Transverse colon (tissue), 4 donors: ENCODE measurements around the gene BCAP29. TPM values are rescaled to one million over a fixed set of nuclear protein-coding genes. Genes with fewer than 3 reads are reported as not detected.

Experiments
- DNase-seq: peaks from one replicate; pipeline ENCODE4 v3.0.0-alpha.2; 2019
- H3K27ac ChIP-seq, 4 donors: fragments of 200-600 bp; sonication (generic); 2 replicates each; pipeline ENCODE4 v1.5.1; 2016 to 2018; ENCODE audit warnings: inconsistent platforms in 4 of 4
- H3K27me3 ChIP-seq: fragments of 200-600 bp; sonication (generic); 2 replicates; pipeline ENCODE4 v1.5.1; 2017; ENCODE audit warnings: inconsistent platforms
- H3K36me3 ChIP-seq, 4 donors: fragments of 200-600 bp; sonication (generic); 2 replicates each; pipeline ENCODE4 v1.5.1; 2017 to 2019; ENCODE audit warnings: inconsistent platforms in 4 of 4
- H3K4me1 ChIP-seq, 4 donors: fragments of 200-600 bp; sonication (generic); 2 replicates each; pipeline ENCODE4 v1.5.1; 2017 to 2020; ENCODE audit warnings: inconsistent platforms in 4 of 4
- H3K4me3 ChIP-seq, 4 donors: fragments of 200-600 bp; sonication (generic); 1 replicate in 1 of 4; 2 replicates in 3 of 4; pipeline versions ENCODE4 v1.5.1 to v1.6.1; 2017 to 2019; ENCODE audit warnings: inconsistent platforms in 4 of 4
- H3K9me3 ChIP-seq, 2 donors: fragments of 200-600 bp; sonication (generic); 2 replicates each; pipeline ENCODE4 v1.5.1; 2017 to 2019; ENCODE audit warnings: inconsistent platforms in 2 of 2
- EP300 ChIP-seq: sonication (generic); formaldehyde crosslinking; IDR thresholded peaks from one replicate; pipeline ENCODE4 v1.6.1; 2017; ENCODE audit warnings: antibody characterized with exemption, low read depth
- POLR2A ChIP-seq: fragments of 450-650 bp; IDR thresholded peaks from one replicate; pipeline ENCODE4 v1.6.1; 2016; ENCODE audit warnings: antibody characterized with exemption, mild to moderate bottlenecking, moderate library complexity
- POLR2AphosphoS5 ChIP-seq, 3 donors: sonication (generic); formaldehyde crosslinking; IDR thresholded peaks; one replicate each; pipeline ENCODE4 v1.6.1; 2016; ENCODE audit warnings: antibody characterized with exemption in 3 of 3
- WGBS, 2 donors: methylation state at CpG; one replicate each; pipeline ENCODE4 v1.1.5; 2018; ENCODE audit warnings: low coverage in 1 of 2; 5-methylcytosine and 5-hydroxymethylcytosine counted together
- in situ Hi-C, 4 donors: fragments of 200-750 bp; cut with MboI; loops; one replicate each; pipeline versions ENCODE4 v1.15.0 to v1.15.1; 2017; ENCODE audit warnings: low sequenced_read_pairs in 3 of 4, low pct_ligation_motif_present in 1 of 4, low pct_unique_long_range_greater_than_20kb in 1 of 4
- intact Hi-C: fragments of 100-400 bp; cut with DNase I; formaldehyde crosslinking; loops from one replicate; pipeline ENCODE4 v1.15.1; 2023; ENCODE audit warnings: low total_unique reads
- total RNA-seq, 4 donors: library from RNA; depleted of rRNA; stranded (reverse); fragments of >200 nt; gene quantifications; one replicate each; pipeline ENCODE4 v1.1.0, GENCODE V29; 2016
- TF ChIP-seq, protein P1 (sequence below), 5 experiments: fragments of 200-600 bp in 3 of 5; fragments of 450-650 bp in 2 of 5; sonication (generic) in 3 of 5; IDR thresholded peaks; 1 replicate in 2 of 5; 2 replicates in 3 of 5; pipeline ENCODE4 v1.5.1; 2016 to 2017; ENCODE audit warnings: antibody characterized with exemption in 5 of 5, inconsistent platforms in 3 of 5, mild to moderate bottlenecking in 2 of 5, moderate library complexity in 1 of 5

The BCAP29 gene
- total RNA-seq, 4 donors from 2014 or later, result 8.6 to 96.5 (median 73.1) TPM

DNA sequence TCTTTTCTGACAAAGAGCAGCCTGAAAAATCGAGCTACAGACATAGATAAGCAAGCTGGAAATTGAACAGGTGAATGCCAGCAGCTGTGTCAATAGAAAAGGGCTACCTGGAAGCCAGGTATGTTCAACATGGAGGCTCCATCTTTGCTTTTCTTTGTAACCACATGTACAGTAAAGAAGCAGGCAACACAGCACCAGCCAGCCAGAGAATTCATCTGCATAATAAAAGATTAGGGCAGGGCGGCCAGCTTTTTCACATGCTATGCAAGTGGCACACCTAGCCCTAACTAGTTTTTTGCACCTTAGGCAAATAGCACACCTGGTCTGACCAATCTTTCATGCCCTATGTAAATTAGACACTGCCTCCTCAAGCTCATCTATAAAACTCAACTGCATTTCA, 42.0 kb upstream of the BCAP29 start:
- WGBS, 2 donors, result 33 to 67% methylated on average over 1 to 2 of the region's 2 CpGs
- DNase-seq, result peak; percentile 29
- no peak for TF ChIP-seq EP300
- TF ChIP-seq, protein P1, sequence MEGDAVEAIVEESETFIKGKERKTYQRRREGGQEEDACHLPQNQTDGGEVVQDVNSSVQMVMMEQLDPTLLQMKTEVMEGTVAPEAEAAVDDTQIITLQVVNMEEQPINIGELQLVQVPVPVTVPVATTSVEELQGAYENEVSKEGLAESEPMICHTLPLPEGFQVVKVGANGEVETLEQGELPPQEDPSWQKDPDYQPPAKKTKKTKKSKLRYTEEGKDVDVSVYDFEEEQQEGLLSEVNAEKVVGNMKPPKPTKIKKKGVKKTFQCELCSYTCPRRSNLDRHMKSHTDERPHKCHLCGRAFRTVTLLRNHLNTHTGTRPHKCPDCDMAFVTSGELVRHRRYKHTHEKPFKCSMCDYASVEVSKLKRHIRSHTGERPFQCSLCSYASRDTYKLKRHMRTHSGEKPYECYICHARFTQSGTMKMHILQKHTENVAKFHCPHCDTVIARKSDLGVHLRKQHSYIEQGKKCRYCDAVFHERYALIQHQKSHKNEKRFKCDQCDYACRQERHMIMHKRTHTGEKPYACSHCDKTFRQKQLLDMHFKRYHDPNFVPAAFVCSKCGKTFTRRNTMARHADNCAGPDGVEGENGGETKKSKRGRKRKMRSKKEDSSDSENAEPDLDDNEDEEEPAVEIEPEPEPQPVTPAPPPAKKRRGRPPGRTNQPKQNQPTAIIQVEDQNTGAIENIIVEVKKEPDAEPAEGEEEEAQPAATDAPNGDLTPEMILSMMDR (IDR thresholded peaks at IDR 0.05), result no peak
- no peak for TF ChIP-seq POLR2AphosphoS5 (IDR thresholded peaks at IDR 0.05)
- TF ChIP-seq POLR2A, result no peak
- H3K27ac ChIP-seq, result no peak overlapping the region
- no peaks in the 10 kb centered on the region for H3K9me3 ChIP-seq
- peaks cover 0 to 4% (median 0%) of the 10 kb centered on the region in 4 donors for H3K4me1 ChIP-seq
- H3K27me3 ChIP-seq, result no peaks in the 10 kb centered on the region
- intact Hi-C loops, result no loop called here
- H3K36me3 ChIP-seq, result peaks cover 0 to 18% (median 0%) of the 10 kb centered on the region in 4 donors
- H3K4me3 ChIP-seq, result no peak overlapping the region
- in situ Hi-C loops, result no loop called here

DNA sequence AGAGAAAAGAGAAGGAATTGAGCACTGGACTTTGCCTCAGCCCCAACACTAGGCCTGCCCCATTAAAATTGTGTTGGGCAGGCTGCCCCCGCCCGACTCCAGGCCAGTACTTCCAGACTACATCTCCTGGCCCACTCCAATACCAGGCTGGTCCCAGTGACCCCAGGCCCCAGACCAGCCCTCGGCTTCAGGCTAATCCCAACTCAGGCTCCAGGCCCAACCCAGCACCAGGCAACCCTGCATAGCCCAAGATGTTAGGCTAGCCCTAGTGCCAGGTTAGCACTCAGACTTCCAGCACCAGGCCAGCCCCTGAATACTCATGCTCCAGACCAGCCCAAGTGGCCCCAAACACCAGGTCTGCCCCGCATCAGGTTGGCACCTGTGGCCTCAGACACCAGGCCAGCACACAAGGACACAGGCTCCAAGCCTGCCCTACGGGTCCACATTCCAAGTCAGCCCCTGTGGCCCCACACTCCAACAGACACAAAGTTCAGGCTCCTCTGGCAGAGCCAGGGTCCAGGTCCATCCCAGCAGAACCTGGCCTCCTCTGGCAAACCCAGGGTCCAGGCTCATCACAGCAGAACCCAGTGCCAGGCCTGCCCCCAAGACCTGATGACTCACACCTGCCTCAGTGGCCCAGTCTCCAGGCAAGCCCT, 36.6 kb upstream of the BCAP29 start:
- H3K36me3 ChIP-seq, result peaks cover 0 to 40% (median 8%) of the 10 kb centered on the region in 4 donors
- WGBS, 2 donors, result 92% methylated on average over 5 of the region's 5 CpGs; no CpG with 5 or more reads in 1 of the 2 donors
- in situ Hi-C loops, result no loop called here

DNA sequence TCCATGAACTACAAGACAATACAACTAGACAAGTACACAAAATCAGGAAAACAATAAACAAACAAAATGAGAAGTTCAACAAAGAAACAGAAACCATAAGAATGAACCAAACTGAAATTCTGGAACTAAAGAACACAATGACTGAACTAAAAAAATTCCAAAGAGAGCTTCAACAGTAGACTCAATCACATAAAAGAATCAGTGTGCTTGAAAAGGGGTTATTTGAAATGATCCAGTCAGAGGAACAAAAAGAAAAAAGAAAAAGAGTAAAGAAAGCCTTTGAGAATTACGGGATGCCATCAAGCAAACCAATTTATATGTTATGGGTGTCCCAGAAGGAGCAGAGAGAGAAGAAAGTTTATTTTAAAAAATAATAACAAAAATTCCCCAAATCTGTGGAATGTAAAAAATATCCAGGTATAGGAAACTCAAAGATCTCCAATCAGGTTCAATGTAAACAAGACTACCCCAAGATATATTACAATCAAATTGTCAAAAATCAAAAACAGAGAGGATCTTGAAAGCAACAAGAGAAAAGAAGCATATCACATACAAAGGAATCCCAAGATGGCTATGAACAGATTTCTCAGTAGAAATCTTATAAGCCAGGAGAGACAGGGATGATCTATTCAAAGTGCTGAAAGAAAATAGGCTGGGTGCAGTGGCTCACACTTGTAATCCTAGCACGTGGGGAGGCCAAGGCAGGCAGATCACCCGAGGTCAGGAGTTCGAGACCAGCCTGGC, 35.0 kb upstream of the BCAP29 start:
- Histone ChIP-seq H3K4me1 (no peaks in the 10 kb centered on the region), H3K27ac (no peak overlapping the region), H3K9me3 (peaks cover 6% of the 10 kb centered on the region in 2 donors), H3K27me3 (no peaks in the 10 kb centered on the region), H3K4me3 (no peak overlapping the region), H3K36me3 (peaks cover 0 to 35% (median 8%) of the 10 kb centered on the region in 4 donors)
- no peak for TF ChIP-seq EP300
- TF ChIP-seq, protein P1 (IDR thresholded peaks at IDR 0.05), result no peak
- no peak for TF ChIP-seq POLR2A
- no peak for TF ChIP-seq POLR2AphosphoS5 (IDR thresholded peaks at IDR 0.05)
- intact Hi-C loops, result no loop called here
- DNase-seq, result no peak
- 89 to 99% methylated on average over 1 to 4 of the region's 4 CpGs for WGBS, 2 donors
- in situ Hi-C loops, result no loop called here

More for the DNA sequence above, 36.6 kb upstream of the BCAP29 start:
- intact Hi-C loops, result no loop called here
- no peak overlapping the region for H3K4me3 ChIP-seq
- peaks cover 6% of the 10 kb centered on the region in 2 donors for H3K9me3 ChIP-seq
- H3K4me1 ChIP-seq, result no peaks in the 10 kb centered on the region
- DNase-seq, result no peak
- H3K27ac ChIP-seq, result no peak overlapping the region
- H3K27me3 ChIP-seq, result no peaks in the 10 kb centered on the region
- TF ChIP-seq EP300, result no peak
- no peak for TF ChIP-seq POLR2A

DNA sequence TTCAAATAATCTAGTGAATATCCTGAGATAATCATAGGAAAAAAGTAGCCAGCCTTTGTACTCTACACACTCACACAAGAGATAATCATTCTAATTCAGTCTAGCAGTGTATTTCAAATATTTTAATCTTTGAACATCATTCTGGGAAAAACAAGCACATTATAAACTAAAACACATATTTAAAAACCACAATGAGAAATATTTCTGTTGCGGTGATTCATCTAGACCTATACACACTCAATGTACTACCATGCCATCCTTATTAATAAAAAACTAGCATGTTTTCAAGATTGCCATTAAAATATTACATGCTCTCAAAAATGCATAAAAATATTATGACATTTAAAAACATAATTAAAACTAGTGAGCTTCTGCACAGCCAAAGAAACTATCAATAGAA, 28.1 kb upstream of the BCAP29 start:
- intact Hi-C loops, result no loop called here
- WGBS, 2 donors, result 100% methylated on average over 1 of the region's 1 CpG
- no peaks in the 10 kb centered on the region for H3K4me1 ChIP-seq

More for the DNA sequence above, 28.1 kb upstream of the BCAP29 start:
- no peak overlapping the region for H3K27ac ChIP-seq
- TF ChIP-seq POLR2A, result no peak
- TF ChIP-seq POLR2AphosphoS5 (IDR thresholded peaks at IDR 0.05), result no peak
- TF ChIP-seq, protein P1 (IDR thresholded peaks at IDR 0.05), result no peak
- no peaks in the 10 kb centered on the region for H3K9me3 ChIP-seq
- no peak overlapping the region for H3K4me3 ChIP-seq
- in situ Hi-C loops, result loop anchor here in 2 of 4 donors (25.0 kb wide), 1 partner anchor 185 kb away; the partner anchor contains the start of gene CBLL1 (in 2 of the 2)
- no peaks in the 10 kb centered on the region for H3K27me3 ChIP-seq
- peaks cover 0 to 14% (median 2%) of the 10 kb centered on the region in 4 donors for H3K36me3 ChIP-seq
- no peak for DNase-seq
